ENCODE results near the gene WNT1.

The WNT1 gene

DNA sequence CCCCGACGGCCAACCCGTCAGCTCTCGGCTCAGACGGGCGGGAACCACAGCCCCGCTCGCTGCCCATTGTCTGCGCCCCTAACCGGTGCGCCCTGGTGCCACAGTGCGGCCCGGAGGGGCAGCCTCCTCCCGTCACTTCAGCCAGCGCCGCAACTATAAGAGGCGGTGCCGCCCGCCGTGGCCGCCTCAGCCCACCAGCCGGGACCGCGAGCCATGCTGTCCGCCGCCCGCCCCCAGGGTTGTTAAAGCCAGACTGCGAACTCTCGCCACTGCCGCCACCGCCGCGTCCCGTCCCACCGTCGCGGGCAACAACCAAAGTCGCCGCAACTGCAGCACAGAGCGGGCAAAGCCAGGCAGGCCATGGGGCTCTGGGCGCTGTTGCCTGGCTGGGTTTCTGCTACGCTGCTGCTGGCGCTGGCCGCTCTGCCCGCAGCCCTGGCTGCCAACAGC lies at the start of gene WNT1:
TSS of gene WNT1 (plus strand) at position 32 of the 450 bp plus-strand sequence. CDS start at position 361, 329 bp downstream.
- Histone ChIP-seq H3K27me3 (ENCODE audit: control insufficient read depth in 5 of 5, insufficient read depth in 4 of 5, low read length in 5 of 5) (peaks cover 42 to 76% (median 67%) of the 10 kb centered on the region in 5 donors), H3K4me1 (ENCODE audit: control insufficient read depth in 5 of 5, insufficient read depth in 5 of 5, low read length in 5 of 5) (peaks cover 12 to 50% (median 47%) of the 10 kb centered on the region in 5 donors), H3K9me3 (ENCODE audit: control insufficient read depth in 5 of 5, low read length in 5 of 5) (no peaks in the 10 kb centered on the region), H3K4me3 (ENCODE audit: low read depth in 1 of 5, low read length in 5 of 5) (peak within 1 kb of the TSS; percentile 51 to 63 (median 61)), H3K27ac (ENCODE audit: low read depth, low read length) (no peak within 1 kb of the TSS), H3K9ac (ENCODE audit: low read length in 5 of 5) (peak within 1 kb of the TSS in 2 of 5 donors; percentile 53 to 64), H3K36me3 (ENCODE audit: control insufficient read depth in 5 of 5, insufficient read depth in 5 of 5, low read length in 5 of 5) (no peaks in the 10 kb centered on the region)

DNA sequence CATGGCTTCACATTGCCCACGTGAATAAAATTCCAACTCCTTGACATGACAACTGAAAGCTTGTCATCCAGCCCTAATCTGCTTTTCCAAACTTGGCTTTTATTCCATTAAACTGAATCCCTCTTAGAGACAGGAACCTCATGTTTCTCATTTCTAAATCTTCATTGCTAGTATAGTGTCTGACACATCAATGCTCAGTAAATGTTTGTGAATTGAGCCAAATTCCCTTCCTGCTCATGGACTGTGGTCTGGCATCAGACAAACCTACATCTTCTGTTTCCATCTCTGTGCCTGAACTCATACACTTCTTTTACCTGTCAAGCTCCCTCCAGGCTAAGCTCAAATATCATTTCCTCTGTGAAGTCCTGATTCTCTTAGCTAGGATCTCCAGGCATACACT lies 48.6 kb upstream of the WNT1 start:
- Histone ChIP-seq H3K9me3 (ENCODE audit: control insufficient read depth in 5 of 5, low read length in 5 of 5) (no peaks in the 10 kb centered on the region), H3K9ac (ENCODE audit: low read length in 5 of 5) (no peak overlapping the region), H3K36me3 (ENCODE audit: control insufficient read depth in 5 of 5, insufficient read depth in 5 of 5, low read length in 5 of 5) (peaks cover 6 to 31% (median 17%) of the 10 kb centered on the region in 5 donors), H3K4me3 (ENCODE audit: low read depth in 1 of 5, low read length in 5 of 5) (no peak overlapping the region), H3K27me3 (ENCODE audit: control insufficient read depth in 5 of 5, insufficient read depth in 4 of 5, low read length in 5 of 5) (no peaks in the 10 kb centered on the region), H3K4me1 (ENCODE audit: control insufficient read depth in 5 of 5, insufficient read depth in 5 of 5, low read length in 5 of 5) (peaks cover 2 to 13% (median 9%) of the 10 kb centered on the region in 5 donors), H3K27ac (ENCODE audit: low read depth, low read length) (no peak overlapping the region)

DNA sequence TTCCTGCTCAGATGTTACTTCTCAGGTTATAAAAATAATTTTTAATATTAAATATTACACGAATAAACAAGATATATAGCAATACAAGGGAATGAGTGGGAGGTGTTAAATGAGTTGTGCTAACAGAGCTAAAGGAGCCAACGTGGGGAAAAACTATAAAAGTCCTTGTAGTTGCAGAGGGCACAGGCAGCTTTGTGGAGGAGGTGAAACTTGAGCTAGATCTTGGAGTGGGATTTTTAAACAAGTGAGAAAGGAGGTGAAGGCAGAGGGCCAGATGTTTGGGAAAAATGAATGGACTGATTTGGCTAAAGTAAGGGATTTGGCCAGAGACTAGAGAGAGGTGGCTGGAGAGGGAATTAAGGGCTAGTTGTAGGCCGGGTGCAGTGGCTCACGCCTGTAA lies 47.6 kb upstream of the WNT1 start:
- H3K4me1 ChIP-seq (ENCODE audit: control insufficient read depth in 5 of 5, insufficient read depth in 5 of 5, low read length in 5 of 5): peaks cover 2 to 5% (median 3%) of the 10 kb centered on the region in 5 donors
- no peak overlapping the region for H3K4me3 ChIP-seq (ENCODE audit: low read depth in 1 of 5, low read length in 5 of 5)
- H3K36me3 ChIP-seq (ENCODE audit: control insufficient read depth in 5 of 5, insufficient read depth in 5 of 5, low read length in 5 of 5): peaks cover 6 to 35% (median 18%) of the 10 kb centered on the region in 5 donors
- H3K27me3 ChIP-seq (ENCODE audit: control insufficient read depth in 5 of 5, insufficient read depth in 4 of 5, low read length in 5 of 5): no peaks in the 10 kb centered on the region
- H3K9me3 ChIP-seq (ENCODE audit: control insufficient read depth in 5 of 5, low read length in 5 of 5): no peaks in the 10 kb centered on the region
- no peak overlapping the region for H3K9ac ChIP-seq (ENCODE audit: low read length in 5 of 5)
- no peak overlapping the region for H3K27ac ChIP-seq (ENCODE audit: low read depth, low read length)

DNA sequence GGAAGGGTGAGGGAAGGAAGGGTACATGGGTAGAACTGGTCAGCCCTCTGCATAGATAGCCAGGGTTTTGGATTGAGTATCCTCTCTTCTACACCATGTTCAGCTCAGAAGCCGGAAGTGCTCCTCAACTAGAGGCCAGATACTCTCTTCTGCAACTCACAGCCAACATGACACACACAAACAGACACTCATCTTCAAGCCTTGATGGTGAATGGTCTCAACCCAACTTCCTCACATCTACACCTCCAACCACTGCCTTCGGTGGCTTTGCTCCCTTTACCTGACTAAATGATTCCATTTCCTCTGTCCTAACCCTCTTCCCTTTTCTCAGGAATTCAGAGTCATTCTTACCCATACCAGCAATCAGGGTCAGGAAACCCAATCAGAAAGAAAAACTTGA lies 45.2 kb upstream of the WNT1 start:
- no peaks in the 10 kb centered on the region for H3K27me3 ChIP-seq (ENCODE audit: control insufficient read depth in 5 of 5, insufficient read depth in 4 of 5, low read length in 5 of 5)
- H3K4me1 ChIP-seq (ENCODE audit: control insufficient read depth in 5 of 5, insufficient read depth in 5 of 5, low read length in 5 of 5): peaks cover 2 to 6% (median 3%) of the 10 kb centered on the region in 5 donors
- H3K9me3 ChIP-seq (ENCODE audit: control insufficient read depth in 5 of 5, low read length in 5 of 5): no peaks in the 10 kb centered on the region
- no peak overlapping the region for H3K4me3 ChIP-seq (ENCODE audit: low read depth in 1 of 5, low read length in 5 of 5)
- no peak overlapping the region for H3K27ac ChIP-seq (ENCODE audit: low read depth, low read length)
- H3K9ac ChIP-seq (ENCODE audit: low read length in 5 of 5): no peak overlapping the region
- H3K36me3 ChIP-seq (ENCODE audit: control insufficient read depth in 5 of 5, insufficient read depth in 5 of 5, low read length in 5 of 5): peaks cover 6 to 54% (median 35%) of the 10 kb centered on the region in 5 donors

DNA sequence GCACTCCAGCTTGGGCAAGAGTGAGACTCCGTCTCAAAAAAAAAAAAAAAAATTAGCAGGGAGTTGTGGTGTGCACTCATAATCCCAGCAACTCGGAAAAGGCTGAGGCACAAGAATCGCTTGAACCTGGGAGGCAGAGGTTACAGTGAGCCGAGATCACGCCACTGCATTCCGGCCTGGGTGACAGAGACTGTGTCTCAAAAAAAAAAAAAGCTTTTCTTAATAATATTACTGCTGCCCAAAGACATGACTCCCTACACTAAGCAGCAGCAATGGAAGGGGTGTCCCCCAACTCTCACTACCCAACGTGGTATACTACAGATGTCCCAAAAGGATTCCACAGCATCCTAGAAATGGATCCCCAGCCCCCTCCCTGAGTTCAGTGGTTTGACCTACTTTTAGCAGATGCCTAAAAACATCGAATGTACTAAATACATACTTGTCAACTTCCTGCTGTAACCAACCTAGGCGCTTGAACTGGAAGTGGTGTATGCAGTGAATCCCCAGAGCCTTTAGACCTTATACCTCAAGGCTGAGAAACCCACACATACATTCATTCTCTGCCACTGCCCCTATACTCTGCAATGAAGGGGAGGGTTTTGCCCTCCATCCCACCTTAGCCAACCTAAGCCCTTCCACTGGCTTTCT lies 44.3 kb upstream of the WNT1 start:
- H3K36me3 ChIP-seq (ENCODE audit: control insufficient read depth in 5 of 5, insufficient read depth in 5 of 5, low read length in 5 of 5): peaks cover 6 to 63% (median 40%) of the 10 kb centered on the region in 5 donors
- no peak overlapping the region for H3K4me3 ChIP-seq (ENCODE audit: low read depth in 1 of 5, low read length in 5 of 5)
- no peak overlapping the region for H3K27ac ChIP-seq (ENCODE audit: low read depth, low read length)
- no peaks in the 10 kb centered on the region for H3K9me3 ChIP-seq (ENCODE audit: control insufficient read depth in 5 of 5, low read length in 5 of 5)
- no peak overlapping the region for H3K9ac ChIP-seq (ENCODE audit: low read length in 5 of 5)
- H3K4me1 ChIP-seq (ENCODE audit: control insufficient read depth in 5 of 5, insufficient read depth in 5 of 5, low read length in 5 of 5): peaks cover 2 to 6% (median 3%) of the 10 kb centered on the region in 5 donors
- H3K27me3 ChIP-seq (ENCODE audit: control insufficient read depth in 5 of 5, insufficient read depth in 4 of 5, low read length in 5 of 5): no peaks in the 10 kb centered on the region

DNA sequence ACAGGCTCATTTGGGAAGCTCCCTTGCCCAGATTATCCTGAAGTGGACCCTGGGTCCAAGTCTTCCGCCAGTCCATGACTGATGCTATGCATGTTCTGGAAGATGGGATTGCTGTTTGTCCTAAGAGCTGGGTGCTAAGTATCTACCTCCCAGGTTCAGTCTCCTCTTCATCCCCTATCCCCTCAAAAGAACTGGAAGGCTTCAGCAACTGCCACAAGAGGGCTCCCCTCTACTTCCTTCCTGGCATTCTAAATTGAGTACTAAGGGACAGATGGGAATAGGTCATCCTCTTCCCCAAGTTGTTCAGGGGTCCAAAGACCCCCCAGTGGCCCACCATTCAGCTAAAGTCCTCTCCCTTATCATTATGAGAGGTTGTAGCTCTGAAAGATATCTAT lies 43.8 kb upstream of the WNT1 start:
- Histone ChIP-seq H3K27me3 (ENCODE audit: control insufficient read depth in 5 of 5, insufficient read depth in 4 of 5, low read length in 5 of 5) (no peaks in the 10 kb centered on the region), H3K4me1 (ENCODE audit: control insufficient read depth in 5 of 5, insufficient read depth in 5 of 5, low read length in 5 of 5) (peaks cover 2 to 6% (median 3%) of the 10 kb centered on the region in 5 donors), H3K4me3 (ENCODE audit: low read depth in 1 of 5, low read length in 5 of 5) (no peak overlapping the region), H3K9me3 (ENCODE audit: control insufficient read depth in 5 of 5, low read length in 5 of 5) (no peaks in the 10 kb centered on the region), H3K36me3 (ENCODE audit: control insufficient read depth in 5 of 5, insufficient read depth in 5 of 5, low read length in 5 of 5) (peaks cover 10 to 65% (median 45%) of the 10 kb centered on the region in 5 donors), H3K27ac (ENCODE audit: low read depth, low read length) (no peak overlapping the region), H3K9ac (ENCODE audit: low read length in 5 of 5) (no peak overlapping the region)

DNA sequence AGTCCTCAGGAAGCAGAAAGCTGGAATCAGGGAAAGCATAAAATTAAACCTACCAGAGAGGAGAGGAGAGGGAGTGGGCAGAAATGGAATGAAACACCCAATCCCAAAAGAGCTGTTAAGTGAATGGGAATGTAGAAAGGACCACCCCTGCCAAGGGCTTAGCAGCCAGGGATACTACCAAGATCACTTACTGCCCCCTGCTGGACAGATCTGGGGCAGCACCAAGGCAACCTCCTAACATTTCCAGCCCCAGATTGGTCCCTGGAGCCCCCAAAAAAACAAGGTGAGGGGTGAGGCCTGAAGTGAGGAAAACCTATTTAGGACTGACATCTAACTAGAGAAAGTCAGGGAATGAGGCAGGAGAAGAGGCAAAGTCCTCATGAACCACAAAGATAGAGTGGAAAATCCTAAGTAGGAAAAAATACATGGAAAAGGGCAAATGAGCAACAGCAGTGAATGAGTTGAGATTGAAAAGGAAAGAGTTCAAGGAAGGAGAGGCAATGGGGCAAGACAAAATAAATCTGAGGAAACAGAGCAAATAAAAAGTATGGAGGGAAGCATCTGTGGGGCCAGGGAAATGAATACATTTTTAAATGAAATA lies 41.6 kb upstream of the WNT1 start:
- H3K27me3 ChIP-seq (ENCODE audit: control insufficient read depth in 5 of 5, insufficient read depth in 4 of 5, low read length in 5 of 5): no peaks in the 10 kb centered on the region
- H3K9me3 ChIP-seq (ENCODE audit: control insufficient read depth in 5 of 5, low read length in 5 of 5): no peaks in the 10 kb centered on the region
- H3K27ac ChIP-seq (ENCODE audit: low read depth, low read length): no peak overlapping the region
- H3K36me3 ChIP-seq (ENCODE audit: control insufficient read depth in 5 of 5, insufficient read depth in 5 of 5, low read length in 5 of 5): peaks cover 5 to 77% (median 61%) of the 10 kb centered on the region in 5 donors
- H3K9ac ChIP-seq (ENCODE audit: low read length in 5 of 5): no peak overlapping the region
- no peak overlapping the region for H3K4me3 ChIP-seq (ENCODE audit: low read depth in 1 of 5, low read length in 5 of 5)
- H3K4me1 ChIP-seq (ENCODE audit: control insufficient read depth in 5 of 5, insufficient read depth in 5 of 5, low read length in 5 of 5): peaks cover 2 to 6% (median 3%) of the 10 kb centered on the region in 5 donors

DNA sequence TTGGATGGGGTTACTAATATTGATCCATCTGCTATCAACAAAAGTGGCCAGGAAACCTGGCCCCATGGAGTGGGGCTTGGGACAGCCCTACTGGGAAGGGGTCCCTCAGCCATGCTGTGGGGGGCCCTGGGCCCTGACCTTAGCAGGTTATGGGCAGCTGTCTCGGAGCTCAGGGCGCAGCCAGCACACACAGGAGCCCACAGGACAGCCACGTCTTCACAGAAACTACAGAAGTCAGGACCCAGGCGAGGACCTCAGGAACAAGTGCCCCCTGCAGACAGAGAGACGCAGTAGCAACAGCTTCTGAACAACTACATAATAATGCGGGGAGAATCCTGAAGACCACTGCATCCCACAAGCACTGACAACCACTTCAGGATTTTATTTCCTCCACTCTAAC lies 41.0 kb upstream of the WNT1 start:
- H3K36me3 ChIP-seq (ENCODE audit: control insufficient read depth in 5 of 5, insufficient read depth in 5 of 5, low read length in 5 of 5): peaks cover 5 to 76% (median 56%) of the 10 kb centered on the region in 5 donors
- no peak overlapping the region for H3K4me3 ChIP-seq (ENCODE audit: low read depth in 1 of 5, low read length in 5 of 5)
- no peaks in the 10 kb centered on the region for H3K27me3 ChIP-seq (ENCODE audit: control insufficient read depth in 5 of 5, insufficient read depth in 4 of 5, low read length in 5 of 5)
- H3K9me3 ChIP-seq (ENCODE audit: control insufficient read depth in 5 of 5, low read length in 5 of 5): no peaks in the 10 kb centered on the region
- H3K9ac ChIP-seq (ENCODE audit: low read length in 5 of 5): no peak overlapping the region
- H3K27ac ChIP-seq (ENCODE audit: low read depth, low read length): no peak overlapping the region
- peaks cover 2 to 6% (median 3%) of the 10 kb centered on the region in 5 donors for H3K4me1 ChIP-seq (ENCODE audit: control insufficient read depth in 5 of 5, insufficient read depth in 5 of 5, low read length in 5 of 5)

DNA sequence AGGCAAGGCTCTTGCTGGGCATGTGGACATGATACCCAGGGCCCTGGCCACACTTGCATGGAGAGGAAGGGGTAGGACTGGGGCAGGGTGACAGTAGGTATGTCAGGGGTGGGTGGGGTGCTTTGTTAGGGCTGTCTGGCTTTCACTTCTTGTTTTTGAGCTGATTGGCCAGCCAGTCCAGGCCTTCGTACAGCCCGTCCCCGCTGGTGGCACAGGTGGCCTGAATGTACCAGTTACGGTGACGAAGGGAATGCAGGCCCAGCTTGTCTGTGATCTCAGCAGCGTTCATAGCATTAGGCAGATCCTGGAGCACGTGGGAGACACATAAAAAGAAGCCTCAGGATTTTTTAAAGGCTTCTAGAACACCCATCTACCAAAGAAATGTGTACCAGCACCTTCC lies 39.3 kb upstream of the WNT1 start:
- H3K9me3 ChIP-seq (ENCODE audit: control insufficient read depth in 5 of 5, low read length in 5 of 5): no peaks in the 10 kb centered on the region
- H3K4me3 ChIP-seq (ENCODE audit: low read depth in 1 of 5, low read length in 5 of 5): no peak overlapping the region
- no peak overlapping the region for H3K9ac ChIP-seq (ENCODE audit: low read length in 5 of 5)
- H3K27me3 ChIP-seq (ENCODE audit: control insufficient read depth in 5 of 5, insufficient read depth in 4 of 5, low read length in 5 of 5): no peaks in the 10 kb centered on the region
- peaks cover 2 to 12% (median 12%) of the 10 kb centered on the region in 5 donors for H3K4me1 ChIP-seq (ENCODE audit: control insufficient read depth in 5 of 5, insufficient read depth in 5 of 5, low read length in 5 of 5)
- peaks cover 5 to 64% (median 44%) of the 10 kb centered on the region in 5 donors for H3K36me3 ChIP-seq (ENCODE audit: control insufficient read depth in 5 of 5, insufficient read depth in 5 of 5, low read length in 5 of 5)
- no peak overlapping the region for H3K27ac ChIP-seq (ENCODE audit: low read depth, low read length)

DNA sequence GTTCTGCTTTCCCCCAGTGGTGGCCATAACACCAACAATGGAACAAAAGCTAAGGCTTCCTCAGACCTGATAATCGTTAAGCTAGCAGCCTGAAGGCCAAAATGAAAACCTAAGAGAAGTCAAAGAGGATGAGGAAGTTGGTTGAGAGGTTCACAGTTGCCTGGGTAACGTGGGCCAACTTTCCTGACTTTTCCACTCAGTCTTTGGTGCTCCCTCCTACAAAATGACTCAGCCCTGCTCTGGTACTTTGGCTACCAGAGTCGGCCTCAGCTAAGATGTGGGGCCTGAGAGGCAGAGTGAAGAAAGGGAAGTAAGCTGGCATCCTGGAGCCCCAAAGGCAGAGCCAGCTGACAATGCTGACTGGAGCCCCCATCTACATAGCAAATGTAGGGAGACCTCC lies 37.9 kb upstream of the WNT1 start:
- H3K4me1 ChIP-seq (ENCODE audit: control insufficient read depth in 5 of 5, insufficient read depth in 5 of 5, low read length in 5 of 5): peaks cover 2 to 14% (median 13%) of the 10 kb centered on the region in 5 donors
- H3K27me3 ChIP-seq (ENCODE audit: control insufficient read depth in 5 of 5, insufficient read depth in 4 of 5, low read length in 5 of 5): no peaks in the 10 kb centered on the region
- H3K9ac ChIP-seq (ENCODE audit: low read length in 5 of 5): no peak overlapping the region
- peaks cover 5 to 64% (median 41%) of the 10 kb centered on the region in 5 donors for H3K36me3 ChIP-seq (ENCODE audit: control insufficient read depth in 5 of 5, insufficient read depth in 5 of 5, low read length in 5 of 5)
- H3K27ac ChIP-seq (ENCODE audit: low read depth, low read length): no peak overlapping the region
- no peaks in the 10 kb centered on the region for H3K9me3 ChIP-seq (ENCODE audit: control insufficient read depth in 5 of 5, low read length in 5 of 5)
- H3K4me3 ChIP-seq (ENCODE audit: low read depth in 1 of 5, low read length in 5 of 5): no peak overlapping the region
